ENCODE data around the gene PTX4.
"Not testable (repeated sequence)": the region's sequence is repeated elsewhere in the genome, so short reads cannot be mapped to it uniquely, and the experiment has no call there.

Gene PTX4

DNA sequence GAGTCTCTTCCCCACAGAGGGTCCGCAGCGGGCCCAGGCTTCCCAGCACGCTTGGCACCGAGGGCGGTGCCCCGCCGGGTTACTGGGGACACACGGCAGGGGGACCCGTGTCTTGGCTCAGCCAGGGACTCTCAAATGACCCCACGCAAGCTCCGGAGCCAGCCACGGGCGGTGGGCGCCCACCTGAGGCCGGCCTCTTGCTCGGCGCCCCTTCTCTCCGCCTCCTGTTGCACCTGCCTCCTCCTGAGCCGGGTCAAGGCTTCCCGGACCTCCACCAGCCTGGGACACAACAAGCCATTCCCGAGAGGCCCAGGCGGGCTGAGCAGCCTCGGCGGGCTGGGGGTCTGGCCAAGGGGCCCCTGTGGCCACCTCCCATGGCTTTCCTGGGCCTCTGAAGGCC lies 46.0 kb downstream of the PTX4 start:
- DNase-seq: no peak

DNA sequence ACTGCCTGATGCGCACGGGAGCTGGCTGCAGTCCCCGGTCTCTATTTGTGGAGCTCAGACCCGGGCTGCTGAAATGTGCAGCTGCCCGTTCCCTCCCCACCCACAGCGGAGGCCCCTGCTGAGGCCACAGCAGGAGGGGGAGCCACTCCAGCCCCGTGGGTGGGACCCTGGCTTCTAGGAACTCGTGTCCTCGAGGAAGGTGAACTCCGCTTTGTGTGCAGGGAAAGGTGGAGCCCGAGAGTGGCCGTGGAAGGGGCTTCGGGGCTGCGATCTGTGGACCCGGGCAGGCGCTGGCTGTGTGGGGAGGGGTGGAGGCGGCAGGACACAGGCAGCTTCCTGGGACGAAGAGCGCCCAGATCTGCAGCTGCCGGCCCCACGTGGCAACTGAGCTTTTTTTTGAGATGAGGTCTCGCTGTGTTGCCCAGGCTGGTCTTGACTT lies 47.3 kb downstream of the PTX4 start:
- no peak for DNase-seq

DNA sequence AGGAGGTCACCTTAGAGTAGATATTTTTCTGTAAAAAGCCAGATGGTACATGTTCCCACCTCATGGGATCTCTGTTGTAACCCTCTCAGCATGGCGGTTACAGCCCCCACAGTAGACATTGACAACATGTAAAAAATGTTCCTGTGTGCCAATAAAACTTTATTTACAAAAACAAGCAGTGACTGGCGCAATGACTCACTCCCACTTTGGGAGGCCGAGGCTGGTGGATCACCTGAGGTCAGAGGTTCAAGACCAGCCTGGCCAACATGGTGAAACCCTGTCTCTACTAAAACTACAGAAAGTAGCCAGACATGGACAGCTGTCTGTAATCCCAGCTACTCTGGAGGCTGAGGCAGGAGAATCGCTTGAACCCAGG lies 49.1 kb downstream of the PTX4 start:
- DNase-seq: not testable (repeated sequence)

DNA sequence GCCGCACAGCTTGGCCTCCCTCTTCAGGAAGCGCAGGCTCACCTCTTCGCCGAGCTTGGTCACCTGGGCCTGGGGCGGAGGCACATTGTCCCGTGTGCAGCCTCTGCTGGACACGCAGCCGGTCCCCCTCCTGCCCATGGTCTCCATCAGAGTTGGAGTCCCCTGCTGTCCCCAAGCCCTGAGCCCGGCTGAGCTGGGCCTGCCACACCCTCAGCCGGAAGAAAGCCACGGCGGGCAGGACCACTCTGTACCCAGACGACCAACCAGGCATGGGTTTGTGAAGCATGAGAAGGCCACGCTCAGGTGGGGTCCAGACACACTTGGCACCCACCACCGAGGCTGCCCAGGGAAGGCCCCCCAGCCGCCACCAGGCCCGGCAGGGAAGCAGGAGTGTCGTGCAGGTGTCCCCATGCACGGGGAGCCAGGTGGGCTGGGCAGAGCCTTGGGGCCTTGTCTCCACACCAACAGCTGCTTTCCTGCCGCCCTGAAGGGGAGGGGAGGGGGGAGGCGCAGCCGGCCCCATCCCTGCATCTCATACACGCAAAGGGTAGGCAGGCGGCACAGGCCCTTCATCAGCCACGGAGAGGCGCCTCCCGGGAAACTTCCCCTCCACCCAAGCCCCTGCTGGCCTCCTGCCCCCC lies 49.6 kb downstream of the PTX4 start:
- DNase-seq: no peak

DNA sequence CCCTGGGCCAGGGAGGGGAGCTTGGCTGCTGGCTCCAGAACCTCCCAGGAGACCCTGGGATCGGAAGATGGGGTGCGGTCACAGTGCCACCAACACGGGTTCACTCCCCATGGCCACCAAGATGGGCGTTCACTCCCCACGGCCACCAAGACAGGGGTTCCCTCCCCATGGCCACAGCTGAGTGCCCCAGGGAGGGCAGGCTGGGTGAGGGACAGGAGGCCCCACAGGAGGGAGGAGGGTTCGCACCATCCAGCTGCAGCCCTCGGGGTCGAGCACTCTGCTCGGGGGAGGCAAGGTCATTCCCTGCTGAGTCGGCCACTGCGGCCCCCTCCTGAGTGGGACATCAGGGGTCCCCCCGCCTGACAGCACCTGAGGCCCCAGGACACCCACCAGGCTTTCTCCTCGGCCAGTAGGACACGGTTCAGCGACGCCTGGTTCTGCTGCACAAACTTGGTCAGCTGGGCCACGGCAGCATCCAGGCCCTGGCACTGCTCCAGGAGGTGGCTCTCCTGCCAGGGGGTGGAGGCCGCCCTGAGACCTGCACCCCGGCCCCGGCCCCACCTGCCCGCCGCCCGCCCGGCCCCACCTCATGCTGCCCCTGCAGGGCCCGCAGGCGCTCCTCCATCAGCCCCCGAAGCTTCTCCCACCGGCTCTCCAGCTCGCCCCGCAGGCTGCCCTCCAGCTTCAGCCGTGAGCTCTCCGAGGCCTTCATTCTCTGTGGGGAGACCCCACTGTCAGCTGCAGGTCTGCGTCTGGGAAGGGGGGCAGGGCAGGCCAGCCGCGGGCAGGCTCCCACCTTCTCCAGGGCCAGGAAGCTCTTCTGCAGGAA lies 50.3 kb downstream of the PTX4 start:
- no peak for DNase-seq

DNA sequence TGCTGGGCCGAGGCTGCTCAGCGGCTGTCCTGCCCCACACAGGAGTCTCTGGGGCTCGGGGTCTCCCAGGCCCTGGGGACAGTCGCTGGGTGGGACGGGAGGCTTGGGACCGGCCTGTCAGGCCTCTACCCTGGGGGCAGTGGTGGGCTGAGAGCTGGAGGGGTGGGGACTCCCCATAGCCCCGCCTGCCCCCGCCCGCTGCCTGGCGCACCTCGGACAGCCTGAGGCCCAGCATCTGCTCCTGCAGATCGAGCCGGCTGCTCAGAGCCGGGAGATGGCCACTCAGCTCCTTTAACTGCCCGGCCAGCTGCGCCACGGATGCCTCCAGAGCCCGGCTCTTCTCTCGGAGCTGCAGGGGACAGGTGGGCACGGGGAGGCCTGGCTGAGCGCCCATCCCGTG lies 51.1 kb downstream of the PTX4 start:
- no peak for DNase-seq

DNA sequence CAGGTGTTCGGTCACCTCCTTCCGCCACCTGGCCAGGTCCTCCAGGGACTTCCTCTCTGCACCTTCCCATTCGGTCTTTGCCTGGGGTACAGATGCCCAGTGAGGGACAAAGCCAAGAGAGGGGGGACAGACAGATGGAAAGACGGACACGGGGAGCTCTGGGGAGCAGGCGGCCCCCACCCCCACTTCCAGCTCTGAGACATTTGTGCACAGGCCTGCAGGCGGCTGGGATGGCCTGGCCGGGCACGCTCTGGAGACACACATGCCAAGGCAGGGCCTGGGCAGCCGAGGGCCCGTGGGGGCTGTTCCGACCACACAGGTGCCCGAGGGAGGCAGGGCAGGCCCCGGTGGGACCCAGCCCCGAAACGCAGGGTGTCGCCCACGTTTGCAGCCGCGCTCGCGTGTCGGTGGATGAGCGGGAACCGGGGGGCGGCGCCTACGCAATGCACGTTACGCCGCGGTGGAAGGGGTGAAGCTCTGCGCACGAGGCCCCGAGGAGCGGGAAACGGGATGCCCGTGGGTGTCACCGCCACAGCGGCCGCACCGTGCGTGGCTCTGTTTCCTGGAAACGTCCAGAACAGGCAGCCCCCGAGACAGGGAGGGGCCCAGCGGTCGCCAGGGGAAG lies 51.9 kb downstream of the PTX4 start:
- no peak for DNase-seq

DNA sequence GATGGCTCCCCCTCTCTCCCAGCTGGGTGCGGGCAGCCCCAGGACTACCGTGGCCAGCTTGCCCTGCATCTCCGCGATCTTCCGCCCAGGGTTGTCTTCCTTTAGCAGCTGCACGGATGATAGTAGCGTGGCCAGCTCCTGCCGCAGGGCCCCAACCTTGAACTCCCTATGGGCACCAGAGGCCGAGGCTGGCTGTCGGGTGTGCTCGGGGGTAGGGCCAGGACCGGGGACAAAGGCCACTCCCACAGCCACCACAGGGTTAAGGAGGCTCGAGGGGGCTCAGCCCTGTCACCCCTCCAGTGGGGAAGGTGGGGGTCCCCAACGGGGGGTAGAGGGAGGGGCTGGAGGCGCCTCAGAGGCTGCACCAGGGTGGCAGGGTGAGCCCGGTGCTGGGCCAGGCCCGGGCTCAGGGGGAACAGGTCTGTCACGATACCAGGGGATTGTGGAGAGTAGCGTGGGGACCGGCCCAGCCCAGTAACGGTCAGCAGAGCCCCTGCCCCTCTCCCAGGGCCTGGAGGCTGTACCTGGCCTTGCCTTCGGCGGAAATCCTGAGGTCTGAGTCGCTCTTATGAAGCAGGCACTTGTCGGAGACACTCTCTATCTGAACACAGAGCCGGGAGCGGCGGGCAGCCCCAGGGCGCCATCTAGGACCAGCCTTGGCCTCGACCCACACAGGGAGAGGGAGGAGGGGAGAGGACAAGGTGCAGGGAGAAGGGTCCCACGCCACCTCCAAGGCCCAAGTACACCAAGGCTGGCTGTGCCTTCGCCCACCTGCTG lies 52.6 kb downstream of the PTX4 start:
- no peak for DNase-seq

Data from stimulated activated CD4-positive, alpha-beta T cell treated with anti-CD3 and anti-CD28 coated beads, Interleukin-2, amount 100 ng/mL, for 24 hours (primary cell).